Peyer's patch (tissue), 4 donors: ENCODE data around the gene MYL7. TPM values are rescaled to one million over a fixed set of nuclear protein-coding genes. Genes with fewer than 3 reads are reported as not detected.
A peak's percentile ranks its signal among the peaks of the same experiment; 100 is the strongest.

Experiments used
- DNase-seq, 3 donors: peaks; one replicate each; pipeline ENCODE4 v3.0.0-alpha.2; 2017 to 2019
- H3K27ac ChIP-seq, 4 donors: fragments of 200-600 bp; sonication (generic); one replicate each; pipeline ENCODE4 v1.5.1; 2016 to 2019
- H3K27me3 ChIP-seq, 2 donors: fragments of 200-600 bp; sonication (generic); one replicate each; pipeline ENCODE4 v1.5.1; 2019
- H3K36me3 ChIP-seq, 3 donors: fragments of 200-600 bp; sonication (generic); one replicate each; pipeline ENCODE4 v1.5.1; 2016 to 2019
- H3K4me1 ChIP-seq, 4 donors: fragments of 200-600 bp; sonication (generic); one replicate each; pipeline ENCODE4 v1.5.1; 2016 to 2019
- H3K4me3 ChIP-seq, 4 donors: fragments of 200-600 bp; sonication (generic); 1 replicate in 3 of 4; 2 replicates in 1 of 4; pipeline ENCODE4 v1.5.1; 2016 to 2019; ENCODE audit warnings: mild to moderate bottlenecking in 1 of 4
- H3K9me3 ChIP-seq, 4 donors: fragments of 200-600 bp; sonication (generic); one replicate each; pipeline ENCODE4 v1.5.1; 2016 to 2019; ENCODE audit warnings: mild to moderate bottlenecking in 1 of 4
- CTCF ChIP-seq, 6 experiments: fragments of 450-650 bp in 4 of 6; fragments of 200-600 bp in 2 of 6; sonication (generic) in 1 of 6; IDR thresholded peaks; one replicate each; pipeline ENCODE4 v1.5.1; 2017 to 2019; ENCODE audit warnings: antibody characterized with exemption in 6 of 6, mild to moderate bottlenecking in 3 of 6, moderate library complexity in 1 of 6
- POLR2A ChIP-seq, 2 donors: fragments of 450-650 bp; IDR thresholded peaks; one replicate each; pipeline ENCODE4 v1.5.1; 2017; ENCODE audit warnings: antibody characterized with exemption in 2 of 2, mild to moderate bottlenecking in 2 of 2, moderate library complexity in 2 of 2
- total RNA-seq, 4 donors: library from RNA; depleted of rRNA; stranded (reverse); fragments of >200 nt; gene quantifications; one replicate each; pipeline ENCODE4 v1.1.0, GENCODE V29; 2016

MYL7 gene
- total RNA-seq, 4 donors from 2014 or later, result not detected

GRCh38 chr7:44145969-44146911 is 5.1 kb upstream of the MYL7 start:
- H3K36me3 ChIP-seq, result no peaks in the 10 kb centered on the region
- H3K27ac ChIP-seq, result no peak overlapping the region
- DNase-seq, result peak; percentile 67 to 92 (median 91)
- H3K4me1 ChIP-seq, result peaks cover 0 to 15% (median 5%) of the 10 kb centered on the region in 4 donors
- H3K4me3 ChIP-seq, result peak overlapping the region; percentile 39 to 52 (median 48)
- no peaks in the 10 kb centered on the region for H3K27me3 ChIP-seq
- TF ChIP-seq POLR2A (IDR thresholded peaks at IDR 0.05) (no peak), CTCF (IDR thresholded peaks at IDR 0.05) (no peak)
- H3K9me3 ChIP-seq, result no peaks in the 10 kb centered on the region

DNA sequence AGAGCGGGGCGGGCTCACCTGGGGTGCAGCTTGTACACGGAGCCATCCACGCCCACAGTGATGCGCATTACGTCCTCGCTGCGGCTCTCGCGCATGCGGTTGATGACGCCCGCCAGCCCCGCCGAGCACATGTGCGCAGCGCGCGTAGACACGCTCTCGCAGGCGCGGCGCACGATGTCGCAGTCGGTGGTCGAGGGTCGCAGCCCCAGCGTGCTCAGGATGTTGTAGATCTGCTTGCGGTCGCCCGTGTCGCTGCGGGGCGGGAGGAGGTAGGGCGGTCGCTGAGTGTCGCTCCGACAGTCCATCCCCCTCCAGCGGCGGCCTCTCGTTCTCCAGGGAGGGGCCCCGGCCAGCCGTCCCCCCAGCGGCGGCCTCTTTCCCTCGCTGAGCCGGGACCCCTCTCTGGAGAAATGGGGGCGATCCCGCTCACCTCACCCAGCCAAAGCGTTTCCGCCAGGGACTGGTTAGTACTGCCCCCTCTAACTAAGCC is 4.4 kb upstream of the MYL7 start:
- no peaks in the 10 kb centered on the region for H3K36me3 ChIP-seq
- no peaks in the 10 kb centered on the region for H3K27me3 ChIP-seq
- no peak overlapping the region for H3K27ac ChIP-seq
- no peak for TF ChIP-seq POLR2A (IDR thresholded peaks at IDR 0.05)
- TF ChIP-seq CTCF (IDR thresholded peaks at IDR 0.05), result no peak
- H3K4me1 ChIP-seq, result peaks cover 0 to 15% (median 5%) of the 10 kb centered on the region in 4 donors
- peak overlapping the region; percentile 39 to 52 (median 48) for H3K4me3 ChIP-seq
- no peaks in the 10 kb centered on the region for H3K9me3 ChIP-seq
- peak; percentile 24 to 55 (median 48) for DNase-seq

DNA sequence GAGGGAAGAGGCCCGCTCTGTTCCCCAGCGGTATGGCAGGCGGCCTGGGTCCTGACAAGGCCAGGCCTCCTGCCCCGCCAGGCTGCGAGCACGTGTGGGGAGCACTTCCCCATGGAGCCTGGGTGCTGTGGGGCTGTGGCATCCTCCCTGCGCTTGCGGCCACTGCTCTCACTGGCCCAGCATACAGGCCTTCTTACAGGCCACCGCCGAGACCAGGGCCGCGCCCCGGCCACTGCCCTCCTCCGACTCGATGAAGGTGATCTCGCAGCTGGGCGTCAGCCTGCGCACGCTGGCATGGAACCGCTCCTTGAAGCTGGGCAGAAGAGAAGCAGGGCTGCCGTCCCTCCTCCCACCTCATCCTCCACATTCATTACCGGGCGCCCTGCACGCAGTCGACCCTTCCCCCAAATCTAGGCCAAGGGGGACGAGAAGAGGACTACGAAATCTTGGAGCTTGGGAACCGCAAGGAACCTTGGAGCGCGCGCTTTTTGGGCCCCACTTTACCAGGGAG is 3.9 kb upstream of the MYL7 start:
- no peaks in the 10 kb centered on the region for H3K36me3 ChIP-seq
- no peaks in the 10 kb centered on the region for H3K27me3 ChIP-seq
- H3K4me1 ChIP-seq, result peaks cover 0 to 15% (median 5%) of the 10 kb centered on the region in 4 donors
- no peaks in the 10 kb centered on the region for H3K9me3 ChIP-seq
- peak overlapping the region in 2 of 4 donors; percentile 49 to 52 for H3K4me3 ChIP-seq
- H3K27ac ChIP-seq, result no peak overlapping the region
- TF ChIP-seq CTCF (IDR thresholded peaks at IDR 0.05) (no peak), POLR2A (IDR thresholded peaks at IDR 0.05) (no peak)
- peak in 2 of 3 donors; percentile 37 to 45 for DNase-seq

DNA sequence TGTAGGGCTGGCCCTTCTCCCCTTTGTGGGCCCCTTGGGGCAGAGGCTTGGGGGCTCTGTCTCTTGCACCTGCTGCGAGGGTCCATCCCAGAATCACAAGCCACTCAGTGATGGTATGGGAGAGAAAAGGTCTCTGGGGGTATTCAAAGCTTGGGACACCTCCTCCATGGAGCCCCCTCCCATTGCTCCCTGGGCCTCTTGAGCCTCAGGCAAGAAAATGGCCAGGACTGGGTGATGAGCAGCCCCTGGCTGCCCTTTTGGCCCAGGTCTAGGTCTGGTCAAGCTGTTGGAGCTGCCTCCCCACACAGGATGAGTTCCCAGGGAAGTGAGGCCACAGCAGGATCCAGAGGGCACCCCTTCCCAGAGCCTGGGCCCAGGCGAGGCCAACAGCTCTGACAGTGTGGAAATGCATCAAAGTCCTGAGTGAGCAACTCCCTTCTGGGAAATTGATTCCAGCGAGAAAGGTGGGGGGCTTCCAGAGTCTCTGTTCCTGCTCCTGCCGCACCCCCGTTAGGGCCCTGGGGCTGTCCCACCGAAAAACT is 3.4 kb upstream of the MYL7 start:
- Histone ChIP-seq H3K4me3 (no peak overlapping the region), H3K27ac (no peak overlapping the region), H3K36me3 (no peaks in the 10 kb centered on the region), H3K4me1 (peaks cover 0 to 15% (median 5%) of the 10 kb centered on the region in 4 donors), H3K9me3 (no peaks in the 10 kb centered on the region), H3K27me3 (no peaks in the 10 kb centered on the region)
- TF ChIP-seq POLR2A (IDR thresholded peaks at IDR 0.05) (no peak), CTCF (IDR thresholded peaks at IDR 0.05) (no peak)
- DNase-seq, result peak in 2 of 3 donors; percentile 15 to 31

- H3K27me3 ChIP-seq, result no peaks in the 10 kb centered on the region
- no peak overlapping the region for H3K4me3 ChIP-seq
- H3K36me3 ChIP-seq, result no peaks in the 10 kb centered on the region
- TF ChIP-seq CTCF (IDR thresholded peaks at IDR 0.05) (no peak), POLR2A (IDR thresholded peaks at IDR 0.05) (no peak)
- H3K27ac ChIP-seq, result no peak overlapping the region
- peak in 2 of 3 donors; percentile 29 to 36 for DNase-seq
- H3K9me3 ChIP-seq, result no peaks in the 10 kb centered on the region
- peaks cover 0 to 15% (median 5%) of the 10 kb centered on the region in 4 donors for H3K4me1 ChIP-seq
These were observed 2.6 kb upstream of the MYL7 start for GRCh38 chr7:44143646-44144250.
